Testis (tissue), 2 donors: ENCODE measurements around the gene VWA3A.
A peak's percentile ranks its signal among the peaks of the same experiment; 100 is the strongest.

Source experiments
- CTCF ChIP-seq, 3 experiments: fragments of 450-650 bp in 2 of 3; fragments of 200-600 bp in 1 of 3; sonication (generic) in 1 of 3; IDR thresholded peaks; one replicate each; pipeline ENCODE4 v1.5.1; 2016 to 2019; ENCODE audit warnings: antibody characterized with exemption in 3 of 3, mild to moderate bottlenecking in 2 of 3, moderate library complexity in 1 of 3
- POLR2A ChIP-seq: fragments of 450-650 bp; IDR thresholded peaks from one replicate; pipeline ENCODE4 v1.6.1; 2017; ENCODE audit warnings: antibody characterized with exemption, mild to moderate bottlenecking, moderate library complexity

- peak; percentile 81 to 89 (median 82) for TF ChIP-seq CTCF (IDR thresholded peaks at IDR 0.05)
- TF ChIP-seq POLR2A: no peak
Observed at GRCh38 chr16:22195695-22196558, 103.6 kb downstream of the VWA3A start.
